Heart left ventricle (tissue), 16 donors: ENCODE results near the gene ADARB1. TPM values are rescaled to one million over a fixed set of nuclear protein-coding genes. Genes with fewer than 3 reads are reported as not detected.
A peak's percentile ranks its signal among the peaks of the same experiment; 100 is the strongest.

Experiments
- ATAC-seq, 4 donors: fragments of 200-7000 bp; cut with Tn5 transposase; one replicate each; pipeline ENCODE4 v1.9.1; 2020 to 2022; ENCODE audit warnings: moderate library complexity in 4 of 4, mild to moderate bottlenecking in 3 of 4, moderate number of reproducible peaks in 1 of 4
- DNase-seq, 5 donors: peaks; one replicate each; pipeline ENCODE4 v3.0.0-alpha.2; 2020
- H3K27ac ChIP-seq, 12 donors: fragments of 200-600 bp; sonication (generic) in 4 of 12; one replicate each; pipeline versions ENCODE4 v1.5.0 to v1.8.0; 2016 to 2022; ENCODE audit warnings: mild to moderate bottlenecking in 2 of 12
- H3K27me3 ChIP-seq, 9 donors: fragments of 200-600 bp; sonication (generic) in 2 of 9; one replicate each; pipeline versions ENCODE4 v1.5.1 to v1.8.0; 2016 to 2022; ENCODE audit warnings: mild to moderate bottlenecking in 3 of 9
- H3K36me3 ChIP-seq, 9 donors: fragments of 200-600 bp; sonication (generic) in 2 of 9; one replicate each; pipeline versions ENCODE4 v1.5.0 to v1.8.0; 2018 to 2022; ENCODE audit warnings: mild to moderate bottlenecking in 2 of 9
- H3K4me1 ChIP-seq, 12 donors: fragments of 200-600 bp; sonication (generic) in 4 of 12; one replicate each; pipeline versions ENCODE4 v1.5.0 to v1.8.0; 2016 to 2022; ENCODE audit warnings: mild to moderate bottlenecking in 3 of 12
- H3K4me3 ChIP-seq, 12 donors: fragments of 200-600 bp; sonication (generic) in 4 of 12; one replicate each; pipeline versions ENCODE4 v1.5.0 to v1.8.0; 2017 to 2022; ENCODE audit warnings: mild to moderate bottlenecking in 9 of 12, moderate library complexity in 4 of 12
- H3K9me3 ChIP-seq, 12 donors: fragments of 200-600 bp; sonication (generic) in 4 of 12; one replicate each; pipeline versions ENCODE4 v1.5.0 to v1.8.0; 2016 to 2022; ENCODE audit warnings: mild to moderate bottlenecking in 1 of 12
- CTCF ChIP-seq, 12 donors: fragments of 200-600 bp; sonication (generic) in 4 of 12; IDR thresholded peaks; one replicate each; pipeline versions ENCODE4 v1.5.0 to v1.8.0; 2018 to 2022; ENCODE audit warnings: antibody characterized with exemption in 12 of 12, mild to moderate bottlenecking in 5 of 12
- POLR2A ChIP-seq, 2 donors: fragments of 450-650 bp; IDR thresholded peaks; one replicate each; pipeline ENCODE4 v1.6.1; 2017; ENCODE audit warnings: antibody characterized with exemption in 2 of 2, mild to moderate bottlenecking in 2 of 2, moderate library complexity in 2 of 2
- WGBS, 4 donors: extraction: QIAGEN DNeasy Blood & Tissue Kit in 2 of 4; methylation state at CpG; one replicate each; pipeline versions ENCODE4 v1.1.5 to v1.1.7; 2013 to 2018; 5-methylcytosine and 5-hydroxymethylcytosine counted together
- intact Hi-C, 10 donors: fragments of 100-400 bp; cut with DNase I; formaldehyde crosslinking; loops; one replicate each; pipeline versions ENCODE4 v1.11.1 to v1.14.2; 2022
- polyA plus RNA-seq, 2 donors: library from polyadenylated mRNA; stranded (reverse); fragments of 200-250 nt; gene quantifications; one replicate each; pipeline ENCODE4 v1.2.3, GENCODE V29; 2013
- total RNA-seq, 9 donors: library from RNA; depleted of rRNA in 2 of 9; stranded (reverse); fragments of >200 nt in 2 of 9; fragmentation: NEBNext Ultra II Directional in 3 of 9; extraction: Animal tissue kit (Norgen Biotek cat#: 25700) in 3 of 9; gene quantifications; one replicate each; pipeline versions ENCODE4 v1.1.0 to v1.2.4, GENCODE V29; 2016 to 2023
- donor health status: ischemic (EF 13 %, LVEDD 7.1; RV severe dilation, severe dysfunction).
- donor health status: healthy with polysubstance abuse.
- donor health status: DM: no; HTN: yes; CAD: no.
- donor health status: DM: no; HTN: no; CAD: no.
- donor health status: ischemic (EF 25% LVEDD 6.9; RV normal size, moderate dysfunction).
- donor health status: ischemic (EF 25% LVEDD 5.7; RV mildly dilated, moderate dysfunction).
- donor health status: healthy.
- donor health status: DM: yes; HTN: yes; CAD: no.
- donor health status: ischemic (EF 35%, LVEDD 5.7; RV mildly dilated, moderate dysfunction).
- donor health status: nonischemic (EF 11% LVEDD 7.7; RV severe dilation, severe dysfunction).
- donor health status: DM: yes; HTN: yes; CAD: no.
- donor health status: PGD.
- donor health status: ischemic (EF 29% LVEDD 5.4; RV normal size, mild dysfunction).
- donor health status: nonischemic (EF 23%, LVEDD 6.1; RV moderate dilation, normal function).

The ADARB1 gene
- total and polyA plus RNA-seq, 11 donors: 6.9 to 16.3 (median 12.0) TPM

GRCh38 chr21:45267390-45267760 lies 193.0 kb downstream of the ADARB1 start:
- Histone ChIP-seq H3K36me3 (peaks cover 0 to 84% (median 76%) of the 10 kb centered on the region in 9 donors), H3K27ac (no peak overlapping the region), H3K4me1 (peaks cover 0 to 4% (median 0%) of the 10 kb centered on the region in 12 donors), H3K9me3 (peaks cover 0 to 15% (median 8%) of the 10 kb centered on the region in 12 donors), H3K4me3 (no peak overlapping the region), H3K27me3 (no peaks in the 10 kb centered on the region)
- ATAC-seq (no peak), DNase-seq (no peak)
- TF ChIP-seq POLR2A (IDR thresholded peaks at IDR 0.05) (no peak), CTCF (IDR thresholded peaks at IDR 0.05) (no peak)
- intact Hi-C loops: no loop called here
- 95 to 98% (median 96%) methylated on average over 16 of the region's 16 CpGs for WGBS, 4 donors

GRCh38 chr21:45269861-45270260 lies 195.5 kb downstream of the ADARB1 start:
- no peak overlapping the region for H3K27ac ChIP-seq
- H3K36me3 ChIP-seq: peaks cover 0 to 86% (median 71%) of the 10 kb centered on the region in 9 donors
- H3K4me3 ChIP-seq: no peak overlapping the region
- no peaks in the 10 kb centered on the region for H3K27me3 ChIP-seq
- intact Hi-C loops: loop anchor here in 2 of 10 donors (10.0 kb wide), 2 partner anchors 125 to 325 kb away; partner anchors contain the start of gene SLX9 (in 1 of the 2)
- DNase-seq: peak in 1 of 5 donors; percentile 6
- ATAC-seq: no peak
- H3K9me3 ChIP-seq: peaks cover 0 to 30% (median 8%) of the 10 kb centered on the region in 12 donors
- WGBS, 4 donors: 91 to 98% (median 97%) methylated on average over 13 of the region's 13 CpGs
- TF ChIP-seq POLR2A (IDR thresholded peaks at IDR 0.05): no peak
- TF ChIP-seq CTCF (IDR thresholded peaks at IDR 0.05): no peak
- peaks cover 0 to 4% (median 0%) of the 10 kb centered on the region in 12 donors for H3K4me1 ChIP-seq

- Histone ChIP-seq H3K36me3 (peaks cover 0 to 86% (median 71%) of the 10 kb centered on the region in 9 donors), H3K4me1 (peaks cover 0 to 4% (median 0%) of the 10 kb centered on the region in 12 donors), H3K27me3 (no peaks in the 10 kb centered on the region), H3K9me3 (peaks cover 0 to 31% (median 8%) of the 10 kb centered on the region in 12 donors), H3K4me3 (no peak overlapping the region), H3K27ac (no peak overlapping the region)
- intact Hi-C loops: loop anchor here in 2 of 10 donors (10.0 kb wide), 2 partner anchors 126 to 326 kb away; partner anchors contain the start of gene SLX9 (in 1 of the 2)
- no peak for TF ChIP-seq POLR2A (IDR thresholded peaks at IDR 0.05)
- peak in 1 of 12 donors; percentile 7 for TF ChIP-seq CTCF (IDR thresholded peaks at IDR 0.05)
- peak in 1 of 5 donors; percentile 36 for DNase-seq
- ATAC-seq: no peak
- 96 to 98% (median 98%) methylated on average over 10 to 13 of the region's 13 CpGs for whole genome bisulfite sequencing, 4 donors
Observed at GRCh38 chr21:45270306-45270821, 196.0 kb downstream of the ADARB1 start.

Other genes starting within 250 kb of the ADARB1 start
- gene PTTG1IP, start 200.9 kb upstream of the ADARB1 start, total RNA-seq: 100 to 1,000 TPM; 134 to 319 (median 172) TPM
- gene PTTG1IP, start 200.9 kb upstream of the ADARB1 start, polyA plus RNA-seq: 100 to 1,000 TPM; 126 to 253 TPM
- 100 to 1,000 TPM in 2 of 9 donors, 10 to 100 TPM in 5, 1 to 10 TPM in 2; 7.4 to 253 (median 27.7) TPM for gene ITGB2, start 153.7 kb upstream of the ADARB1 start, total RNA-seq
- 10 to 100 TPM in 1 of 2 donors, 1 to 10 TPM in 1; 6.1 to 12.3 TPM for gene ITGB2, start 153.7 kb upstream of the ADARB1 start, polyA plus RNA-seq
- gene SLX9, start 134.6 kb upstream of the ADARB1 start, total RNA-seq: 10 to 100 TPM; 38.5 to 53.1 (median 47.1) TPM
- 10 to 100 TPM; 63.8 to 77.8 TPM for gene SLX9, start 134.6 kb upstream of the ADARB1 start, polyA plus RNA-seq
- 10 to 100 TPM; 10.8 to 22.0 (median 18.5) TPM for gene POFUT2, start 213.3 kb downstream of the ADARB1 start, total RNA-seq
- gene POFUT2, start 213.3 kb downstream of the ADARB1 start, polyA plus RNA-seq: 10 to 100 TPM; 14.1 to 25.8 TPM